Psoas muscle (tissue), 8 donors: ENCODE measurements around the gene PAX5. TPM values are rescaled to one million over a fixed set of nuclear protein-coding genes. Genes with fewer than 3 reads are reported as not detected.

Experiments
- ATAC-seq, 4 donors: fragments of 200-7000 bp; cut with Tn5 transposase; one replicate each; pipeline ENCODE4 v1.9.1; 2020; ENCODE audit warnings: moderate library complexity in 3 of 4, mild to moderate bottlenecking in 2 of 4
- DNase-seq, 2 donors: peaks; one replicate each; pipeline ENCODE4 v3.0.0-alpha.2; 2020
- H3K27ac ChIP-seq: fragments of 200-600 bp; one replicate; pipeline ENCODE4 v1.8.0; 2022
- H3K27me3 ChIP-seq, 3 donors: fragments of 200-600 bp in 1 of 3; one replicate each; pipeline versions ENCODE4 v1.6.1 to v1.8.0; 2013 to 2022; ENCODE audit warnings: low read length in 2 of 3, mild to moderate bottlenecking in 2 of 3, moderate library complexity in 1 of 3; ENCODE audit not compliant: insufficient read depth in 3 of 3
- H3K36me3 ChIP-seq, 2 donors: fragments of 200-600 bp in 1 of 2; one replicate each; pipeline versions ENCODE4 v1.6.1 to v1.8.0; 2013 to 2022; ENCODE audit warnings: low read depth in 1 of 2, mild to moderate bottlenecking in 1 of 2, moderate library complexity in 1 of 2; ENCODE audit not compliant: insufficient read depth in 1 of 2
- H3K4me1 ChIP-seq: fragments of 200-600 bp; one replicate; pipeline ENCODE4 v1.8.0; 2022
- H3K4me3 ChIP-seq: fragments of 200-600 bp; one replicate; pipeline ENCODE4 v1.8.0; 2022; ENCODE audit warnings: mild to moderate bottlenecking
- H3K9me3 ChIP-seq: fragments of 200-600 bp; one replicate; pipeline ENCODE4 v1.8.0; 2022
- CTCF ChIP-seq: fragments of 200-600 bp; IDR thresholded peaks from one replicate; pipeline ENCODE4 v1.8.0; 2022; ENCODE audit warnings: antibody characterized with exemption
- WGBS, 3 donors: extraction: QIAGEN DNeasy Blood & Tissue Kit; methylation state at CpG; one replicate each; pipeline versions ENCODE4 v1.1.6 to v1.1.7; 2013; 5-methylcytosine and 5-hydroxymethylcytosine counted together
- intact Hi-C, 2 donors: fragments of 100-400 bp; cut with DNase I; formaldehyde crosslinking; loops; one replicate each; pipeline versions ENCODE4 v1.11.0 to v1.14.2; 2022
- polyA plus RNA-seq, 3 donors: library from polyadenylated mRNA; stranded (reverse); fragments of 200-250 nt; gene quantifications; one replicate each; pipeline ENCODE4 v1.2.3, GENCODE V29; 2013
- total RNA-seq, 4 donors: library from RNA; stranded (reverse); fragmentation: NEBNext Ultra II Directional in 2 of 4; extraction: Animal tissue kit (Norgen Biotek cat#: 25700) in 2 of 4; gene quantifications; one replicate each; pipeline versions ENCODE4 v1.2.1 to v1.2.4, GENCODE V29; 2021 to 2023
- donor health status: healthy with polysubstance abuse.
- donor health status: DM: no; HTN: no; CAD: no; lungs with moderate emphysema.
- donor health status: Bipolar disorder and iron deficiency.
- donor health status: healthy.
- donor health status: DM: yes; HTN: yes; CAD: no.
- donor health status: DM: no; HTN: no; CAD: no.
- donor health status: DM: no; HTN: no; CAD: no.
- donor health status: DM: yes; HTN: yes; CAD: no.

The PAX5 gene
- total and polyA plus RNA-seq, 7 donors = under 0.01 to 0.50 (median 0.06) TPM; not detected in 3

GRCh38 chr9:36961561-36962325, 72.3 kb downstream of the PAX5 start:
- DNase-seq (no peak), ATAC-seq (no peak)
- no peaks in the 10 kb centered on the region for H3K9me3 ChIP-seq
- H3K27ac ChIP-seq = no peak overlapping the region
- peaks cover 0 to 11% (median 8%) of the 10 kb centered on the region in 3 donors for H3K27me3 ChIP-seq
- intact Hi-C loops = no loop called here
- no peaks in the 10 kb centered on the region for H3K36me3 ChIP-seq
- peak overlapping the region; percentile 34 for H3K4me3 ChIP-seq
- TF ChIP-seq CTCF = no peak
- H3K4me1 ChIP-seq = no peaks in the 10 kb centered on the region
- WGBS, 3 donors = 13 to 19% (median 17%) methylated on average over 26 of the region's 26 CpGs

- H3K4me3 ChIP-seq = no peak overlapping the region
- no peak for DNase-seq
- no peaks in the 10 kb centered on the region for H3K4me1 ChIP-seq
- TF ChIP-seq CTCF = no peak
- H3K27ac ChIP-seq = no peak overlapping the region
- intact Hi-C loops = no loop called here
- 46 to 58% (median 53%) methylated on average over 4 of the region's 4 CpGs for WGBS, 3 donors
- peaks cover 0 to 11% (median 8%) of the 10 kb centered on the region in 3 donors for H3K27me3 ChIP-seq
- ATAC-seq = no peak
- no peaks in the 10 kb centered on the region for H3K36me3 ChIP-seq
- H3K9me3 ChIP-seq = no peaks in the 10 kb centered on the region
Measured at GRCh38 chr9:36961051-36961450, 73.0 kb downstream of the PAX5 start.

DNA sequence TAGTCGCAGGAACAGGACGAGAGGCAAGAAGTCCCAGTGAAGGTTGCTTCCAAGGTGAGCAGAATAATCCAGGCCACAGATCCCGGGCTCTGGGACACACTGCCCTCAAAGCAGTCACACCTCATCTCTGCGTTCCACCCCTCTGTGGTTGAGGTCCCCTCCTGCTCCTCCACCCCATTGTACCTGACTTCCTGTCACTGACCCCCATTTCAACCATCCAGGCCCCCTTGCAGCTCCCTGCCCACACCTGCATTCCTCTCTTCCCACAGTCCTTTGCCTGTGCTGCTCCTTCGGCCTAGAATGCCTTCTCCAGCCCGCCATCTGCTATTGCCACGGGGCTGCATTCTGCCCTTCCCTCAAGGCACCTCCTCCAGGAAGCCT, 73.5 kb downstream of the PAX5 start:
- ATAC-seq = no peak
- H3K4me1 ChIP-seq = no peaks in the 10 kb centered on the region
- no peak overlapping the region for H3K4me3 ChIP-seq
- H3K27ac ChIP-seq = no peak overlapping the region
- no peaks in the 10 kb centered on the region for H3K9me3 ChIP-seq
- WGBS, 3 donors = 89 to 97% (median 92%) methylated on average over 7 of the region's 7 CpGs
- intact Hi-C loops = no loop called here
- H3K36me3 ChIP-seq = no peaks in the 10 kb centered on the region
- no peak for TF ChIP-seq CTCF
- peaks cover 0 to 11% (median 8%) of the 10 kb centered on the region in 3 donors for H3K27me3 ChIP-seq
- no peak for DNase-seq

DNA sequence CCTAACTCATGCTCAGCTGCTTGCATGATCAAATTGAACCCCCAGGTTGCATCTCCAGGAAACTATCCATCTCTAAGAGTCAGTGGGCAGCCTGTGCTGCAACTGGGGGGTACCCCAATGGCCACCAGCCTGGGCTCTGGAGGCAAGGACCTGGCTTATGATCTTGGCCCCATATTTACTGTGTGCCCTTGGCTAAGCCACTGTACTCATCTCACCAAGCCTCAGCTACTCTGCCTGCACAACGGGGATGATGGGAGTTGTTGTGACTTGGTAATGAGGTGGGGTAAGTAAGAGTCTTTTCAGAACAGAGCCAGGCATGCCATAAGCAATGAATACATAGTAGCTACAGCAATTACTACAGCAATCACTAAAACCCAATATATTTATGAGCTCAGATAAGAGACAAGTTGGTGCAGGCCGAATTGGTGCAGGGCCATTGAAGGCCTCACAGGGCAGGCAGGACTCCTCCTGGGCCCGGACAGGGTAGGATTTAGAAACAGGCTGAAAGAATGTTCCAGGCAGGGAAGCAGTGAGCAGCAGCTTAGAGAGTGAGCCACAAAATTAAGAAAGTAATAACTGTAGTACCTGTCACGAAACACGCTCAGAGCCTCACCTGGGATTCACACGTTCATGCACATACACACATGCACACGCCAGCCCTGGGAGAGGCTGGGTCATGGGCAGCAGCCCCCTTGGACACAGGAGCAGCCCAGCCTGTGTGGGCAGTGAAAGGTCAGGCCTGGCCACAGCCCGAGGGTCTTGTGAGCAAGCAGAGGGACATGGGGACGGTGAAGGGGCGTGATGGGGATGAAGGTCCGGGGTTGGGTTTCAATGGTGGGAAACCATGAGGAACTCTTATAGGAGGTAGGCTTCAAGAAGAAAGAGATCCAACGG, 74.1 kb downstream of the PAX5 start:
- H3K36me3 ChIP-seq = no peaks in the 10 kb centered on the region
- WGBS, 3 donors = 89 to 93% (median 91%) methylated on average over 12 of the region's 12 CpGs
- H3K4me1 ChIP-seq = no peaks in the 10 kb centered on the region
- H3K4me3 ChIP-seq = no peak overlapping the region
- no peaks in the 10 kb centered on the region for H3K9me3 ChIP-seq
- H3K27ac ChIP-seq = no peak overlapping the region
- no peak for ATAC-seq
- DNase-seq = no peak
- TF ChIP-seq CTCF = no peak
- peaks cover 0 to 11% (median 8%) of the 10 kb centered on the region in 3 donors for H3K27me3 ChIP-seq
- intact Hi-C loops = no loop called here
